Measurements from ENCODE around the gene IL19.
"Not testable (repeated sequence)": the region's sequence is repeated elsewhere in the genome, so short reads cannot be mapped to it uniquely, and the experiment has no call there.

IL19 gene

DNA sequence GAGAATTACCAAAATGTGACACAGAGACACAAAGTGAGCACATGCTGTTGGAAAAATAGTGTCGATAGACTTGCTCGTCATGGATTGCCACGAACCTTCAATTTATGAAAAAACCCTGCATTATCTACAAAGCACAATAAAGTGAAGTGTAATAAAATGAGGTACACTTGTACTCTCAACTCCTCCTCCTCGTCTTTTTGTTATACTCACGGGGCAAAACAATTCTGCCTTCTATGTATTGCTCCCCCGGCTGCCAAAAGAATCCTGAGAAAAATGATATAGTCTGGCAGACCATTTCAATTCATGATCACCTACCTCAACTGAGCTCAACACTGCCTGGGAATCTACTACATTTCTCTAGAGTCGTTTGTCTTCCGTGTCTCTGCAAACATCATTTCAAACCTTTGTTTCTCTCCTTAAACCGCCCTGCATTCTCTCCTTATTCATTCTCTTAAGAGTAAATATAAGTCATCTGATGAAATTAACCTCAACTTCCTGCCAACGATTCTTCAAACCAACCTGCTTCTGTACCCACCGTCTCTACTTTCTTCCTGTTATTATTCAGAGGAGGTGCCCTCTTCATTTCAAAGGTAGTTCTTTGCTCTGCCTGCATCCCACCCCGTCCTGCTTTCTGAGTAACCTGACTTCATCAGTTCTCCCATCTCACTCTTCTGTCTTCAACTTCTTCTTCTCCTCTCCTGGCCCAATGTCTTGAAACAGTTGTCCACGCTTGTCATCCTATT is 12.9 kb upstream of the IL19 start:
- H4K8ac ChIP-seq (ENCODE audit: low read length), result no peak overlapping the region
- H3K9ac ChIP-seq (ENCODE audit: low read length), result no peak overlapping the region
- peaks cover 0 to 14% of the 10 kb centered on the region in 2 experiments for H3K27me3 ChIP-seq (ENCODE audit: control insufficient read depth in 1 of 2, insufficient read depth in 1 of 2, low read length in 2 of 2)
- H3K36me3 ChIP-seq (ENCODE audit: control insufficient read depth in 1 of 2, insufficient read depth in 2 of 2, low read depth in 1 of 2, low read length in 2 of 2), result no peaks in the 10 kb centered on the region
- no peak overlapping the region for H4K91ac ChIP-seq (ENCODE audit: low read length)
- no peak overlapping the region for H3K4ac ChIP-seq (ENCODE audit: low read depth in 1 of 2, low read length in 2 of 2)
- H2AK5ac ChIP-seq (ENCODE audit: low read length, severe bottlenecking), result no peak overlapping the region
- H2BK12ac ChIP-seq (ENCODE audit: low read length in 2 of 2), result no peak overlapping the region
- H3K27ac ChIP-seq (ENCODE audit: low read length, poor library complexity, severe bottlenecking), result no peak overlapping the region
- no peak overlapping the region for H2BK120ac ChIP-seq (ENCODE audit: low read depth, low read length)
- H3K23ac ChIP-seq (ENCODE audit: low read length in 2 of 2), result no peak overlapping the region
- peaks cover 3% of the 10 kb centered on the region for H3K9me3 ChIP-seq (ENCODE audit: control insufficient read depth, low read length)
- H2AFZ ChIP-seq (ENCODE audit: low read depth, low read length), result no peak overlapping the region
- H3K4me2 ChIP-seq (ENCODE audit: low read length, poor library complexity, severe bottlenecking), result no peak overlapping the region
- no peak overlapping the region for H3K4me3 ChIP-seq (ENCODE audit: insufficient read depth in 1 of 2, low read depth in 1 of 2, low read length in 2 of 2)
- H3K14ac ChIP-seq (ENCODE audit: low read length in 2 of 2), result no peak overlapping the region
- H3K4me1 ChIP-seq (ENCODE audit: control insufficient read depth, insufficient read depth, low read depth, low read length), result no peaks in the 10 kb centered on the region
- DNase-seq, result no peak
- H3K79me1 ChIP-seq (replicated peaks; ENCODE audit: low read length, poor library complexity, severe bottlenecking), result no peaks in the 10 kb centered on the region
- no peak overlapping the region for H2BK5ac ChIP-seq (ENCODE audit: low read depth, low read length, poor library complexity, severe bottlenecking)
- no peak overlapping the region for H2BK15ac ChIP-seq (ENCODE audit: low read depth, poor library complexity, severe bottlenecking)
- no peak overlapping the region for H3K18ac ChIP-seq (ENCODE audit: low read depth in 1 of 2, low read length in 2 of 2)
- WGBS, result 91% methylated on average over 12 of the region's 13 CpGs

DNA sequence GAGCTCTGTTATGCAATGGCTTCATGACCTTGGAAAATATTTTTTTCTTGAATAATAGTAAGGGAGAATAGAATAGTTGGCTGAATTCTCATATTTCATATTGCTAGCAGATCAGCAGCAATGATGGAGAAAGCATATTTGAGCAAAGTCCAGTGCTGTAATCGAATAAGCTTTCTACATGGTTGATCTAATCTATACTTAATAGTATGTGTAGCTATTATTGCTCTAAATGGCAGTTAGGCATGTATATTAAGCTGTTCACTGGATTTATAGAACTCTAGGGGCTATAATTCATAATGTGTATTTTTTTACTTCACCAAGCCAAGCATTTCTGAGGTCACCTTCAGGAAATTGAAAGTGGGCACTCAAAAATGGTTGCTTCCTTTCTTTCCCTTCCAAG is 10.0 kb upstream of the IL19 start:
- Histone ChIP-seq H2BK12ac (ENCODE audit: low read length in 2 of 2) (no peak overlapping the region), H2BK5ac (ENCODE audit: low read depth, low read length, poor library complexity, severe bottlenecking) (no peak overlapping the region), H4K91ac (ENCODE audit: low read length) (no peak overlapping the region), H3K27me3 (ENCODE audit: control insufficient read depth in 1 of 2, insufficient read depth in 1 of 2, low read length in 2 of 2) (peaks cover 0 to 14% of the 10 kb centered on the region in 2 experiments), H3K4ac (ENCODE audit: low read depth in 1 of 2, low read length in 2 of 2) (no peak overlapping the region), H3K27ac (ENCODE audit: low read length, poor library complexity, severe bottlenecking) (no peak overlapping the region), H2BK15ac (ENCODE audit: low read depth, poor library complexity, severe bottlenecking) (no peak overlapping the region), H3K79me1 (replicated peaks; ENCODE audit: low read length, poor library complexity, severe bottlenecking) (no peaks in the 10 kb centered on the region), H3K14ac (ENCODE audit: low read length in 2 of 2) (no peak overlapping the region), H3K9ac (ENCODE audit: low read length) (no peak overlapping the region), H3K23ac (ENCODE audit: low read length in 2 of 2) (no peak overlapping the region), H2AK5ac (ENCODE audit: low read length, severe bottlenecking) (no peak overlapping the region), H3K18ac (ENCODE audit: low read depth in 1 of 2, low read length in 2 of 2) (no peak overlapping the region), H3K4me1 (ENCODE audit: control insufficient read depth, insufficient read depth, low read depth, low read length) (no peaks in the 10 kb centered on the region), H3K4me2 (ENCODE audit: low read length, poor library complexity, severe bottlenecking) (no peak overlapping the region), H4K8ac (ENCODE audit: low read length) (no peak overlapping the region), H2BK120ac (ENCODE audit: low read depth, low read length) (no peak overlapping the region), H3K36me3 (ENCODE audit: control insufficient read depth in 1 of 2, insufficient read depth in 2 of 2, low read depth in 1 of 2, low read length in 2 of 2) (no peaks in the 10 kb centered on the region), H2AFZ (ENCODE audit: low read depth, low read length) (no peak overlapping the region), H3K4me3 (ENCODE audit: insufficient read depth in 1 of 2, low read depth in 1 of 2, low read length in 2 of 2) (no peak overlapping the region), H3K9me3 (ENCODE audit: control insufficient read depth, low read length) (peaks cover 3% of the 10 kb centered on the region)
- DNase-seq, result no peak
- WGBS, result no CpG with 5 or more reads among the region's 1 CpG

DNA sequence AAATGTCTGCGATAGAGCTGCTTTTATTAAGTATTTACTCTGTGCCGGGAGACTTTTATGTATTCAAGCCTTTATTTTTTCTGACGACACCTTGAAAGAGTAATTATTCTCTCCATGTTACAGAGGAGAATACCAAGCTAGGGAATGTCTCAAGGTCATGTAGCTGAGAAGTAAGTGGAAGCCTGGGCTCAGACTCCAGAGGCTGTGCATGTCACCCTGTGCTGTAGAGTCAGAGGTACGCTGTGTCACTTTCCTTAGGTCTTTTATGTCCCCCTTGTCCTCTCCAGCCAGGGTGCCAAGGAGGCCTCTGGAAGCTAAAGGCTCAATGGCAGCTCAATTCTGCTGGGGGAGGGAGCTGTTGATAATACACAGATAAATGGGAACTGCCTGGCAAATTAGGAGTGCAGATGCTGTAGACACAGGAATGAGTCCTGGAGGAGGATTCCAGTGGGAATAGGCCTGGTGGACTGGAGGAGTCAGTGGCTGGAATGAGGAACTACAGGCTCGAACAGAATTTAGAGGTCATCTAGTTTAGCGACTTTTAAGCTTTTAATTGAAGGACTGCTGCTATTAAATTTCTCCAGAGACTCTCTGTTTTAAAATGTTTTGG is 9.3 kb upstream of the IL19 start:
- H3K36me3 ChIP-seq (ENCODE audit: control insufficient read depth in 1 of 2, insufficient read depth in 2 of 2, low read depth in 1 of 2, low read length in 2 of 2), result no peaks in the 10 kb centered on the region
- no peaks in the 10 kb centered on the region for H3K79me1 ChIP-seq (replicated peaks; ENCODE audit: low read length, poor library complexity, severe bottlenecking)
- 68% methylated on average over 4 of the region's 6 CpGs for WGBS
- no peak overlapping the region for H3K27ac ChIP-seq (ENCODE audit: low read length, poor library complexity, severe bottlenecking)
- no peak overlapping the region for H3K4me3 ChIP-seq (ENCODE audit: insufficient read depth in 1 of 2, low read depth in 1 of 2, low read length in 2 of 2)
- H3K4me1 ChIP-seq (ENCODE audit: control insufficient read depth, insufficient read depth, low read depth, low read length), result no peaks in the 10 kb centered on the region
- H3K4me2 ChIP-seq (ENCODE audit: low read length, poor library complexity, severe bottlenecking), result no peak overlapping the region
- H3K9ac ChIP-seq (ENCODE audit: low read length), result no peak overlapping the region
- DNase-seq, result no peak
- H2BK120ac ChIP-seq (ENCODE audit: low read depth, low read length), result peak overlapping the region; percentile 9
- no peak overlapping the region for H2BK5ac ChIP-seq (ENCODE audit: low read depth, low read length, poor library complexity, severe bottlenecking)
- H3K27me3 ChIP-seq (ENCODE audit: control insufficient read depth in 1 of 2, insufficient read depth in 1 of 2, low read length in 2 of 2), result peaks cover 0 to 14% of the 10 kb centered on the region in 2 experiments
- no peak overlapping the region for H3K14ac ChIP-seq (ENCODE audit: low read length in 2 of 2)
- no peak overlapping the region for H2BK15ac ChIP-seq (ENCODE audit: low read depth, poor library complexity, severe bottlenecking)
- no peak overlapping the region for H2BK12ac ChIP-seq (ENCODE audit: low read length in 2 of 2)
- no peak overlapping the region for H3K18ac ChIP-seq (ENCODE audit: low read depth in 1 of 2, low read length in 2 of 2)
- H3K4ac ChIP-seq (ENCODE audit: low read depth in 1 of 2, low read length in 2 of 2), result no peak overlapping the region
- H2AFZ ChIP-seq (ENCODE audit: low read depth, low read length), result no peak overlapping the region
- no peak overlapping the region for H2AK5ac ChIP-seq (ENCODE audit: low read length, severe bottlenecking)
- no peak overlapping the region for H4K91ac ChIP-seq (ENCODE audit: low read length)
- H4K8ac ChIP-seq (ENCODE audit: low read length), result no peak overlapping the region
- H3K23ac ChIP-seq (ENCODE audit: low read length in 2 of 2), result no peak overlapping the region
- peaks cover 3% of the 10 kb centered on the region for H3K9me3 ChIP-seq (ENCODE audit: control insufficient read depth, low read length)

DNA sequence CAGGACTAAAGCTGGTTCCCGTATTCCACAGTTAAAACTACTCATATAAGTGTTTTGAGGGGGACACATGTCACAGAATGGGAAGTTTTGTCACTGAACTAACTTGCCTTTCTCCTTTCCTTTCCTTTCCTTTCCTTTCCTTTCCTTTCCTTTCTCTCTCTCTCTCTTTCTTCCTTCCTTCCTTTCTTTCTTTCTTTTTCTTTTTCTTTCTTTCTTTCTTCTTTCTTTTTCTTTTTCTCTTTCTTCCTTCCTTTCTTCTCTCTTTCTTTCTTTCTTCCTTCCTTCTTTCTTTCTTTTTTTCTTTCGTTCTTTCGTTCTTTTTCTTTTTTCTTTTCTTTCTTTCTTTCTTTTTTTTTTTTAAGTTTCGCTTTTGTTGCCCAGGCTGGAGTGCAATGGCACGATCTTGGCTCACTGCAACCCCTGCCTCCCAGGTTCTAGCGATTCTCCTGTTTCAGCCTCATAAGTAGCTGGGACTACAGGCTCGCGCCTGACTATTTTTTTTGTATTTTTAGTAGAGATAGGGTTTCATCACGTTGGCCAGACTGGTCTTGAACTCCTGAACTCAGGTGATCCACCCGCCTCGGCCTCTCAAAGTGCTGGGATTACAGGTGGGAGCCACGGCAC is 7.7 kb upstream of the IL19 start:
- 86% methylated on average over 12 of the region's 12 CpGs for WGBS
- not testable (repeated sequence) for H2AFZ ChIP-seq (ENCODE audit: low read depth, low read length); H4K91ac ChIP-seq (ENCODE audit: low read length); H3K4me2 ChIP-seq (ENCODE audit: low read length, poor library complexity, severe bottlenecking); H3K4me1 ChIP-seq (ENCODE audit: control insufficient read depth, insufficient read depth, low read depth, low read length); H2BK120ac ChIP-seq (ENCODE audit: low read depth, low read length); H3K4ac ChIP-seq (ENCODE audit: low read depth in 1 of 2, low read length in 2 of 2); H3K36me3 ChIP-seq (ENCODE audit: control insufficient read depth in 1 of 2, insufficient read depth in 2 of 2, low read depth in 1 of 2, low read length in 2 of 2); H2BK5ac ChIP-seq (ENCODE audit: low read depth, low read length, poor library complexity, severe bottlenecking); H3K23ac ChIP-seq (ENCODE audit: low read length in 2 of 2); H3K27ac ChIP-seq (ENCODE audit: low read length, poor library complexity, severe bottlenecking); H3K9me3 ChIP-seq (ENCODE audit: control insufficient read depth, low read length); H2BK12ac ChIP-seq (ENCODE audit: low read length in 2 of 2); H2BK15ac ChIP-seq (ENCODE audit: low read depth, poor library complexity, severe bottlenecking); H3K79me1 ChIP-seq (replicated peaks; ENCODE audit: low read length, poor library complexity, severe bottlenecking); H2AK5ac ChIP-seq (ENCODE audit: low read length, severe bottlenecking); H4K8ac ChIP-seq (ENCODE audit: low read length); H3K9ac ChIP-seq (ENCODE audit: low read length); H3K18ac ChIP-seq (ENCODE audit: low read depth in 1 of 2, low read length in 2 of 2); H3K4me3 ChIP-seq (ENCODE audit: insufficient read depth in 1 of 2, low read depth in 1 of 2, low read length in 2 of 2); DNase-seq; H3K14ac ChIP-seq (ENCODE audit: low read length in 2 of 2)
- H3K27me3 ChIP-seq (ENCODE audit: control insufficient read depth in 1 of 2, insufficient read depth in 1 of 2, low read length in 2 of 2), result peaks cover 0 to 14% of the 10 kb centered on the region in 2 experiments
